HEK293 (cell line): ENCODE data around the gene MLPH.

Experiments used
- CTCF ChIA-PET: fragments of 350-600 bp; formaldehyde crosslinking; extraction: SDS; loops from one replicate; lab custom pipeline; 2021; ENCODE audit warnings: antibody characterized with exemption; lab: Yijun Ruan, JAX
- POLR2A ChIA-PET: fragments of 300-600 bp; formaldehyde crosslinking; extraction: SDS; loops from one replicate; lab custom pipeline; 2020; ENCODE audit warnings: antibody characterized with exemption, inconsistent platforms; lab: Yijun Ruan, JAX
- H3K27ac ChIP-seq: fragments of 200-500 bp; sonication (Bioruptor generic); 2 replicates; pipeline ENCODE4 v1.5.1; 2014; ENCODE audit warnings: low read depth, low read length, control low read depth, inconsistent platforms; ENCODE audit errors: extremely low read depth
- H3K36me3 ChIP-seq, 2 experiments: fragments of 200-500 bp in 1 of 2; sonication (Bioruptor generic) in 1 of 2; 1 replicate in 1 of 2; 2 replicates in 1 of 2; pipeline ENCODE4 v1.5.1; 2014 to 2017; ENCODE audit warnings: inconsistent platforms in 2 of 2, low read length in 2 of 2; ENCODE audit not compliant: control insufficient read depth in 2 of 2, insufficient read depth in 1 of 2
- H3K4me1 ChIP-seq: fragments of 200-500 bp; sonication (Bioruptor generic); 2 replicates; pipeline ENCODE4 v1.5.1; 2014; ENCODE audit warnings: mild to moderate bottlenecking, low read length, inconsistent platforms; ENCODE audit not compliant: control insufficient read depth, insufficient read depth
- H3K4me3 ChIP-seq: 2 replicates; pipeline ENCODE4 v1.5.1; 2011; ENCODE audit warnings: low read depth, mild to moderate bottlenecking, control low read depth, low read length, moderate library complexity
- H3K9me3 ChIP-seq: fragments of 200-500 bp; sonication (Bioruptor generic); 2 replicates; pipeline ENCODE4 v1.5.1; 2014; ENCODE audit warnings: low read depth, low read length, inconsistent platforms; ENCODE audit not compliant: control insufficient read depth, insufficient read depth
- BCL11A ChIP-seq: fragments of 450-650 bp; formaldehyde crosslinking; IDR thresholded peaks from 2 replicates; pipeline ENCODE4 v1.5.1; 2016; ENCODE audit warnings: low read depth, missing biosample characterization, missing genetic modification characterization
- ELK4 ChIP-seq: IDR thresholded peaks from 2 replicates; pipeline ENCODE4 v1.6.1; 2011; ENCODE audit warnings: mild to moderate bottlenecking, low read depth, low read length, borderline replicate concordance
- GLIS1 ChIP-seq: fragments of 450-650 bp; formaldehyde crosslinking; IDR thresholded peaks from 2 replicates; pipeline ENCODE4 v1.5.1; 2016; ENCODE audit warnings: missing biosample characterization, missing genetic modification characterization
- HOXC10 ChIP-seq: sonication (generic); formaldehyde crosslinking; IDR thresholded peaks from 2 replicates; pipeline ENCODE4 v1.8.1; 2023; ENCODE audit warnings: mild to moderate bottlenecking, missing genetic modification reagents
- IKZF3 ChIP-seq: fragments of 450-650 bp; IDR thresholded peaks from 2 replicates; pipeline ENCODE4 v1.5.0; 2018; ENCODE audit warnings: missing biosample characterization, mild to moderate bottlenecking, missing genetic modification characterization, moderate library complexity
- KLF10 ChIP-seq: fragments of 450-650 bp; IDR thresholded peaks from 2 replicates; pipeline ENCODE4 v1.5.1; 2018; ENCODE audit warnings: missing biosample characterization, mild to moderate bottlenecking, missing genetic modification characterization
- RBAK ChIP-seq: fragments of 450-650 bp; formaldehyde crosslinking; IDR thresholded peaks from 2 replicates; pipeline ENCODE4 v1.5.1; 2016; ENCODE audit warnings: missing biosample characterization, missing genetic modification characterization
- SP3 ChIP-seq: fragments of 450-650 bp; formaldehyde crosslinking; IDR thresholded peaks from 2 replicates; pipeline ENCODE4 v1.5.1; 2016; ENCODE audit warnings: missing biosample characterization, missing genetic modification characterization
- TSHZ1 ChIP-seq: fragments of 450-650 bp; formaldehyde crosslinking; IDR thresholded peaks from 2 replicates; pipeline ENCODE4 v1.5.1; 2016; ENCODE audit warnings: missing biosample characterization, missing genetic modification characterization, borderline replicate concordance
- ZBTB21 ChIP-seq: fragments of 450-650 bp; formaldehyde crosslinking; IDR thresholded peaks from 2 replicates; pipeline ENCODE4 v1.5.1; 2017; ENCODE audit warnings: missing biosample characterization, missing genetic modification characterization
- ZBTB44 ChIP-seq: fragments of 450-650 bp; IDR thresholded peaks from 2 replicates; pipeline ENCODE4 v1.5.1; 2018; ENCODE audit warnings: missing biosample characterization, mild to moderate bottlenecking, missing genetic modification characterization
- ZNF112 ChIP-seq: fragments of 450-650 bp; formaldehyde crosslinking; IDR thresholded peaks from 2 replicates; pipeline ENCODE4 v1.5.0; 2017; ENCODE audit warnings: missing biosample characterization, missing genetic modification characterization
- ZNF114 ChIP-seq: fragments of 450-650 bp; formaldehyde crosslinking; IDR thresholded peaks from 2 replicates; pipeline ENCODE4 v1.5.0; 2017; ENCODE audit warnings: missing biosample characterization, missing genetic modification characterization
- ZNF121 ChIP-seq: fragments of 450-650 bp; formaldehyde crosslinking; IDR thresholded peaks from 2 replicates; pipeline ENCODE4 v1.5.1; 2016; ENCODE audit warnings: missing biosample characterization, missing genetic modification characterization
- ZNF16 ChIP-seq: fragments of 450-650 bp; formaldehyde crosslinking; IDR thresholded peaks from 2 replicates; pipeline ENCODE4 v1.5.1; 2016; ENCODE audit warnings: low read depth, missing biosample characterization, missing genetic modification characterization
- ZNF366 ChIP-seq: fragments of 450-650 bp; formaldehyde crosslinking; conservative IDR thresholded peaks from 2 replicates; pipeline ENCODE4 v1.5.1; 2016; ENCODE audit warnings: missing biosample characterization, missing genetic modification characterization
- ZNF398 ChIP-seq: fragments of 450-650 bp; formaldehyde crosslinking; IDR thresholded peaks from 2 replicates; pipeline ENCODE4 v1.5.1; 2017; ENCODE audit warnings: missing biosample characterization, missing genetic modification characterization
- ZNF416 ChIP-seq: fragments of 450-650 bp; formaldehyde crosslinking; IDR thresholded peaks from 2 replicates; pipeline ENCODE4 v1.5.1; 2016; ENCODE audit warnings: missing biosample characterization, missing genetic modification characterization
- ZNF488 ChIP-seq: fragments of 450-650 bp; formaldehyde crosslinking; IDR thresholded peaks from 2 replicates; pipeline ENCODE4 v1.5.1; 2016; ENCODE audit warnings: missing biosample characterization, missing genetic modification characterization
- ZNF513 ChIP-seq: fragments of 450-650 bp; IDR thresholded peaks from 2 replicates; pipeline ENCODE4 v1.5.1; 2018; ENCODE audit warnings: missing biosample characterization, missing genetic modification characterization
- ZNF621 ChIP-seq: fragments of 450-650 bp; formaldehyde crosslinking; IDR thresholded peaks from 2 replicates; pipeline ENCODE4 v1.5.1; 2017; ENCODE audit warnings: missing biosample characterization, missing genetic modification characterization
- ZNF664 ChIP-seq: fragments of 450-650 bp; formaldehyde crosslinking; IDR thresholded peaks from 2 replicates; pipeline ENCODE4 v1.5.1; 2016; ENCODE audit warnings: missing biosample characterization, missing genetic modification characterization
- ZSCAN23 ChIP-seq: fragments of 450-650 bp; formaldehyde crosslinking; IDR thresholded peaks from 2 replicates; pipeline ENCODE4 v1.5.1; 2016; ENCODE audit warnings: missing biosample characterization, missing genetic modification characterization

MLPH gene

GRCh38 chr2:237576974-237577373 lies 89.9 kb downstream of the MLPH start (continued):
- TF ChIP-seq ELK4 (no peak), ZNF16 (no peak), HOXC10 (no peak), KLF10 (no peak), RBAK (no peak)

GRCh38 chr2:237577458-237577857 lies 90.4 kb downstream of the MLPH start:
- no peak for TF ChIP-seq SP3 (tag by site-specific recombination)
- no peak for TF ChIP-seq ZNF621 (tag by site-specific recombination)
- TF ChIP-seq ZNF114 (tag by site-specific recombination): no peak
- TF ChIP-seq TSHZ1 (tag by site-specific recombination): no peak
- no peak for TF ChIP-seq ZNF121 (tag by site-specific recombination)
- TF ChIP-seq ZSCAN23 (tag by site-specific recombination): no peak
- TF ChIP-seq ZNF366 (tag by site-specific recombination): no peak
- no peak for TF ChIP-seq ZNF513
- no peak for TF ChIP-seq ZNF416 (tag by site-specific recombination)
- no peak for TF ChIP-seq IKZF3 (tag by site-specific recombination)
- TF ChIP-seq ZNF488 (tag by site-specific recombination): no peak
- POLR2A ChIA-PET: no interaction called here
- Histone ChIP-seq H3K4me3 (no peak overlapping the region), H3K27ac (no peak overlapping the region), H3K9me3 (no peaks in the 10 kb centered on the region), H3K36me3 (no peaks in the 10 kb centered on the region), H3K4me1 (no peaks in the 10 kb centered on the region)
- CTCF ChIA-PET: interaction anchor here (0.5 to 0.7 kb wide), 2 partner anchors 156 to 434 kb away, joined by 3 read pairs; no protein-coding TSS in a partner anchor

- H3K27ac ChIP-seq: no peak overlapping the region
- CTCF ChIA-PET: interaction anchor here (2.2 kb wide), 1 partner anchor 66 kb away, joined by 6 read pairs; no protein-coding TSS in a partner anchor
- H3K36me3 ChIP-seq: no peaks in the 10 kb centered on the region
- POLR2A ChIA-PET: no interaction called here
- H3K4me1 ChIP-seq: no peaks in the 10 kb centered on the region
- H3K4me3 ChIP-seq: no peak overlapping the region
- no peaks in the 10 kb centered on the region for H3K9me3 ChIP-seq
- TF ChIP-seq ZNF112 (tag by site-specific recombination): no peak
- TF ChIP-seq ZNF664 (tag by site-specific recombination): no peak
- TF ChIP-seq KLF10: no peak
- TF ChIP-seq BCL11A (tag by site-specific recombination): no peak
- TF ChIP-seq ZBTB44 (tag by site-specific recombination): no peak
- TF ChIP-seq GLIS1 (tag by site-specific recombination): no peak
- no peak for TF ChIP-seq ZNF398 (tag by site-specific recombination)
- TF ChIP-seq ZBTB21 (tag by site-specific recombination): no peak
- TF ChIP-seq HOXC10: no peak
Observed at GRCh38 chr2:237577956-237578870, 91.2 kb downstream of the MLPH start.
